ENCODE measurements around the gene FREM2. TPM values are rescaled to one million over a fixed set of nuclear protein-coding genes. Genes with fewer than 3 reads are reported as not detected.

The FREM2 gene
- total RNA-seq, 4 donors from 2014 or later = under 0.01 to 34.3 (median 2.5) TPM

DNA sequence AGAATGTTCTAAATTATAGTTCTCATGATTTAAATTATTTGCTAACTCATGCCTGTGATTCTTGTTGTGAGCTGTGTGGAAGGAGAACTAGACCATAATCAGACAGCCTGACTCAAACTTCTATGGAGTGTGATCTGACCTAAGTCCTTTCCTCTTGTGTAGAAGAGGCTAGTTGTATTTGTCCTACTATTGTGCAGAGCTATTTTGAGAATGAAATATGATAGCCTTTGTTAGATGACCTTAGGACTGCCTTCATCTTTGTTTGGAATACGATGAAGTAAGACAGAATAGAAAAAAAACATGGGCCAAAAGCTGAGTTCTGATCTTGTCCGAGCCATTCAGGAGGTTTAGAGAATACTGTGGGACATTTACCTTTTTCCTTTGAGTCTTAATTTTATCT, 184.4 kb downstream of the FREM2 start:
- Histone ChIP-seq H3K9me3 (no peaks in the 10 kb centered on the region), H3K27me3 (no peaks in the 10 kb centered on the region), H3K4me3 (no peak overlapping the region), H3K27ac (no peak overlapping the region), H3K36me3 (no peaks in the 10 kb centered on the region), H3K4me1 (no peaks in the 10 kb centered on the region)
- DNase-seq = no peak
- TF ChIP-seq CTCF (IDR thresholded peaks at IDR 0.05) (no peak), POLR2A (IDR thresholded peaks at IDR 0.05) (no peak)
- intact Hi-C loops (cut with DNase I; ENCODE audit: low total_unique reads) = no loop called here

GRCh38 chr13:38872693-38873092, 185.8 kb downstream of the FREM2 start:
- peak in 2 of 4 experiments; percentile 19 to 25 for TF ChIP-seq CTCF (IDR thresholded peaks at IDR 0.05)
- no peak for TF ChIP-seq POLR2A (IDR thresholded peaks at IDR 0.05)
- H3K9me3 ChIP-seq = no peaks in the 10 kb centered on the region
- H3K4me3 ChIP-seq = no peak overlapping the region
- no peak overlapping the region for H3K27ac ChIP-seq
- no peaks in the 10 kb centered on the region for H3K27me3 ChIP-seq
- H3K4me1 ChIP-seq = no peaks in the 10 kb centered on the region
- no peaks in the 10 kb centered on the region for H3K36me3 ChIP-seq
- intact Hi-C loops (cut with DNase I; ENCODE audit: low total_unique reads) = no loop called here
- peak; percentile 14 to 16 for DNase-seq

- TF ChIP-seq CTCF (IDR thresholded peaks at IDR 0.05) (no peak), POLR2A (IDR thresholded peaks at IDR 0.05) (no peak)
- no peak overlapping the region for H3K27ac ChIP-seq
- DNase-seq = no peak
- intact Hi-C loops (cut with DNase I; ENCODE audit: low total_unique reads) = no loop called here
- H3K9me3 ChIP-seq = no peaks in the 10 kb centered on the region
- H3K27me3 ChIP-seq = no peaks in the 10 kb centered on the region
- H3K4me1 ChIP-seq = no peaks in the 10 kb centered on the region
- H3K4me3 ChIP-seq = no peak overlapping the region
- no peaks in the 10 kb centered on the region for H3K36me3 ChIP-seq
Observed at GRCh38 chr13:38875186-38875875, 188.5 kb downstream of the FREM2 start.

- Histone ChIP-seq H3K4me1 (no peaks in the 10 kb centered on the region), H3K27ac (no peak overlapping the region), H3K27me3 (no peaks in the 10 kb centered on the region), H3K9me3 (no peaks in the 10 kb centered on the region), H3K36me3 (no peaks in the 10 kb centered on the region), H3K4me3 (no peak overlapping the region)
- DNase-seq = no peak
- no peak for TF ChIP-seq CTCF (IDR thresholded peaks at IDR 0.05)
- no peak for TF ChIP-seq POLR2A (IDR thresholded peaks at IDR 0.05)
- intact Hi-C loops (cut with DNase I; ENCODE audit: low total_unique reads) = no loop called here
Observed at GRCh38 chr13:38879278-38879677, 192.4 kb downstream of the FREM2 start.

GRCh38 chr13:38879786-38880185, 192.9 kb downstream of the FREM2 start:
- Histone ChIP-seq H3K27ac (no peak overlapping the region), H3K4me1 (no peaks in the 10 kb centered on the region), H3K4me3 (no peak overlapping the region), H3K27me3 (no peaks in the 10 kb centered on the region), H3K36me3 (no peaks in the 10 kb centered on the region), H3K9me3 (no peaks in the 10 kb centered on the region)
- TF ChIP-seq POLR2A (IDR thresholded peaks at IDR 0.05) (no peak), CTCF (IDR thresholded peaks at IDR 0.05) (no peak)
- no peak for DNase-seq
- intact Hi-C loops (cut with DNase I; ENCODE audit: low total_unique reads) = no loop called here
